ENCODE data around the gene MTHFD1L.
"Not testable (repeated sequence)": the region's sequence is repeated elsewhere in the genome, so short reads cannot be mapped to it uniquely, and the experiment has no call there.

MTHFD1L gene

DNA sequence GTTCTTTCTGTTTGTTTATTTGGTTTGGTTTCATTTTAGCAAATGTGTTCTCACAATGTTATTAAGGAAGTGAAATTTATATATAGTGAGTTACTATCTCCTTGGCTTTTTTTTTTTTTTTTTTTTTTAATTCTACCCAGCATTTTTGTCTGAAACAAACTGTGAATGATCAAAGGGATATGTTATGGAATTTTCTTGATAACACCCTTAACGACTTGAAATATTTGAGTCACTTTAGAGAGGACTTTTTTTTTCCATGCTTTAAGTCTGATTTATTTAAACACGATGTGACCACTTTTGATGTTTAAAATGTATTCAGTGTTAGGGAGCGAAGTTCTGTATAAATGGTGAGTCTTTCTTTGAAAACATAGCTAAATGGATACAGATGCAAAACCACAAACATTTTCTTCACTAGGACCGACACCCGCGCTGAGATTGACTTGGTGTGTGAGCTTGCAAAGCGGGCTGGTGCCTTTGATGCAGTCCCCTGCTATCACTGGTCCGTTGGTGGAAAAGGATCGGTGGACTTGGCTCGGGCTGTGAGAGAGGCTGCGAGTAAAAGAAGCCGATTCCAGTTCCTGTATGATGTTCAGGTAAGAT is 149.7 kb downstream of the MTHFD1L start:
- no peak for DNase-seq (ENCODE audit: low read depth in 2 of 2)

GRCh38 chr6:151016107-151016506 is 150.6 kb downstream of the MTHFD1L start:
- no peak for DNase-seq (ENCODE audit: low read depth in 2 of 2)

GRCh38 chr6:151018046-151018445 is 152.5 kb downstream of the MTHFD1L start:
- no peak for DNase-seq (ENCODE audit: low read depth in 2 of 2)

DNA sequence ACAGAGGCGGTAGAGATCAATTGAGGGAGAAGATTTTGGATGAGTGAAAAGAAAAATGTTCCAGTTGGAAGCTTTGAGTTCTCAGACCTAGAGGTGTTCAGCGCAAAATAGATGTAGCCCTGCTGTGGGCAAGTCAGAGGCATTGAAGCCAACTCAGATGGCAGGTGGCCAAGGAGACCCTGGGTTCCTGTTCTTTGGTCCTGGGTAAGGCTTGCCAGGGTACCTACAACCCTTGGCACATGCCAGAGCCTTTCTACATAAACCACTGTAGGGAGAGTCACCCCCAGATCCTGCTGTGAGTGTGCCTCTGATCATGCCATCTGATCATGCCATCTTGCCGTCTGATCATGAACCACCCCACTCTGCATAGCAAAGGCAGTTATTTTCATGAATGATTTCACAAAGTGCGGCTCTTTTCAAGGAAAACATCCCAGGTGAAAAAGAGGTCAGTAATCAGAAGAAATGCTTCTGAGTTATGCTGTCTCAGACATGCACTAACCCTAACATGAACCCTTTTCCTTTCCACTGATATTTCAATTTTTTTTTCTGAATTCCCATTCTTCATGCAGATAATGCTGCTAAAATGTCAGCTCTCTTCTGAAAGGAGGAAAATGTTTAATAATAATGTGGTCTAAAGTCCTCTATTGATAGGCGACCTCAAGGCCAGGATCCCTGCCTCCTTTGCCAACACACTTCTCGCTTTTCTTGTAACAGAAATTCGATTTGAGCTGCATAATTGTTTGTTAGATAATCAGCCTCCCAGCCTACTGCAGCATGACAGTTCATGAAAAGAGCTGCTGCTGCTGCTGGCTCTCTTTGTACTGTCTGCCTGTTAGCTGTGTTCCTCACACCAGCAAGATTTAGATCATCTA is 153.6 kb downstream of the MTHFD1L start:
- DNase-seq (ENCODE audit: low read depth in 2 of 2), result no peak

GRCh38 chr6:151021896-151022295 is 156.4 kb downstream of the MTHFD1L start:
- no peak for DNase-seq (ENCODE audit: low read depth in 2 of 2)

- DNase-seq (ENCODE audit: low read depth in 2 of 2), result no peak
These were observed 157.0 kb downstream of the MTHFD1L start for GRCh38 chr6:151022492-151022891.

- no peak for DNase-seq (ENCODE audit: low read depth in 2 of 2)
These were observed 157.8 kb downstream of the MTHFD1L start for GRCh38 chr6:151023342-151023741.

GRCh38 chr6:151024597-151024996 is 159.1 kb downstream of the MTHFD1L start:
- no peak for DNase-seq (ENCODE audit: low read depth in 2 of 2)

GRCh38 chr6:151025076-151025475 is 159.6 kb downstream of the MTHFD1L start:
- no peak for DNase-seq (ENCODE audit: low read depth in 2 of 2)

DNA sequence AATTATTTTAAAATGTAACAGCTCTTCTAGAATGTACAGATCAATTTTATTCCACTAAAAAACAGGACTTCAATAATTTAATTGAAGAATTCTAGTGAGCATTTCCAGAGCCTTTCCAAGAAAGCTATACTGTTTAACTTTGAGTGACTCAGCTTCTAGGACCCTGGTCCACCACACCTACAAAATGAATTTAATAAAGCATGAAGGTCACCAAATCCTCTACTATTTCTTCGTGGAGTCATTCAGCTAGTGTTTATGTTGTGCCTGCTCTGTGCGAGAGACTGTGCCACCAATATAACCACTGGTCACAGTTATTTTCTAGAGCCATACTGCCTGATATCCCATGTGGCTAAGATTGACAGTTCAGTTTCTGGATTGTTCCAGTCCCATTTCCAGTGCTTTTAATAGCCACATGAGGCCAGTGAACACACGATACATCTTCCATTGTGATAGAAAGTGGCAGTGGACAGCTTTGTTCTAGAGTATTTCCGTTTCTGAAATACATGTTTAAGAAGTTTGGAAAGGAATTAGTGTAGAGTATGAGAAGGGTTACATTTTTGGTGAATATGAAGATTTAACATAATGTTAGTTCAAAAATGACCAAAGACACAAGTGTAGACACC is 160.7 kb downstream of the MTHFD1L start:
- no peak for DNase-seq (ENCODE audit: low read depth in 2 of 2)

DNA sequence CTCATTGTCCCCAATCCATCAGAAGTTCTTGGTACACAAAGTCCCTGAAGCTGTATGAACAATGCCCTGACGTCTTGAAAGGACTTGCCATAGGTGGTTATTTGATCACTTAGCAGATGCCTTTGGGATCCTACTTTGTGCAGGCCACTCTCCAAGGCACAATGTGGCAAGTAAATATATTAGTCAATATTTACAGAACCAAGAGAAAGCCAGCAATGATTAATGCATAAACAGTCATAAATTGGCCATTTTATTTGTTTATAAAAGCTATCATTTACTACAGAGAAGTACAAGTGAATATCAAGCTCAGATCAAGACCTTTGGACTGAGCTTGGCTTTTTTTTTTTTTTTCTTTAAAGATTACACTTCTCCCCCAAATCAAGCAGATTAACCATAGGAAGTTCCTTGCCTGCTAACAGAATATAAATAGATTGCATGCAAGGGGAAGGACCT is 161.8 kb downstream of the MTHFD1L start:
- no peak for DNase-seq (ENCODE audit: low read depth in 2 of 2)

- no peak for DNase-seq (ENCODE audit: low read depth in 2 of 2)
These were observed 162.7 kb downstream of the MTHFD1L start for GRCh38 chr6:151027936-151028838.

DNA sequence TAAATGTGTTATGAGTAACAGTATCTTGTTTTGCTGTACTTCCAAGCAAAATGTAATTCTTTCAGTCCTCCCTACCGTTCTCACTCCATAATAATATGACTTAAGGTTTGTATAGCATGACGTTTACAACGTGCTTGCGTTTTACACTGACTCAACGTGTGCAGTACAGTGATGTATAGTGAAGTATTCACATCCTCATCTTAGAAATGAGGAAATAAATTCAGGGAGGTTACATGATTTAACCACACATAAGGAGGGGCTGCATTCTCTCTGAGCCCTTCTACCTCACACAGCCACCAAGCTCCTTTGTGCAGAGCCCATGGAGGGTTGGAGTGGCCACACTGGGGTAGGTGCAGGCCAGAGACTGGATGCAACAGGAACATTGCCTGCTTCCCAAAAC is 164.5 kb downstream of the MTHFD1L start:
- DNase-seq (ENCODE audit: low read depth in 2 of 2), result no peak

GRCh38 chr6:151032034-151032433 is 166.5 kb downstream of the MTHFD1L start:
- no peak for DNase-seq (ENCODE audit: low read depth in 2 of 2)

GRCh38 chr6:151034825-151035781 is 169.6 kb downstream of the MTHFD1L start:
- DNase-seq (ENCODE audit: low read depth in 2 of 2), result no peak

- DNase-seq (ENCODE audit: low read depth in 2 of 2), result not testable (repeated sequence)
These were observed 170.8 kb downstream of the MTHFD1L start for GRCh38 chr6:151036211-151036721.

- DNase-seq (ENCODE audit: low read depth in 2 of 2), result no peak
These were observed 171.6 kb downstream of the MTHFD1L start for GRCh38 chr6:151036869-151037680.

DNA sequence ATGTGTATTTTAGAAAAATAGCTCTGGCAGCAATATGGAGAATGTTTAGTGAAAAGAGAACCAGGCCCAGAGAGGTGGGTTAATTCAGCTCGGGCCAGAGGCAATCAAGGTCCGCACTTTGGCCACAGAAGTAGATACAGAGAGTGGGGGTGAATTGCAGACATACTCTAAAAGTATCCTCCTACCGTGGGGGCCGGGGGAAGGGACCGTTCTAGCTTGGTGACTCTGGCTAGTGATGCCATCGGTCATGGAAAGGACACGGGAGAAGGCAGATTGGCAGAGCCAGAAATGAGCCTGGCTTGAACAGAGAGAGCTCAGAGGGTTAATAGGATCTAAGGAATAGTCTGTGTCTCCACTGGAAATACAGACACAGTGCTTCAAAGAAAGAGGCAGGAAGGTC is 173.1 kb downstream of the MTHFD1L start:
- no peak for DNase-seq (ENCODE audit: low read depth in 2 of 2)

DNA sequence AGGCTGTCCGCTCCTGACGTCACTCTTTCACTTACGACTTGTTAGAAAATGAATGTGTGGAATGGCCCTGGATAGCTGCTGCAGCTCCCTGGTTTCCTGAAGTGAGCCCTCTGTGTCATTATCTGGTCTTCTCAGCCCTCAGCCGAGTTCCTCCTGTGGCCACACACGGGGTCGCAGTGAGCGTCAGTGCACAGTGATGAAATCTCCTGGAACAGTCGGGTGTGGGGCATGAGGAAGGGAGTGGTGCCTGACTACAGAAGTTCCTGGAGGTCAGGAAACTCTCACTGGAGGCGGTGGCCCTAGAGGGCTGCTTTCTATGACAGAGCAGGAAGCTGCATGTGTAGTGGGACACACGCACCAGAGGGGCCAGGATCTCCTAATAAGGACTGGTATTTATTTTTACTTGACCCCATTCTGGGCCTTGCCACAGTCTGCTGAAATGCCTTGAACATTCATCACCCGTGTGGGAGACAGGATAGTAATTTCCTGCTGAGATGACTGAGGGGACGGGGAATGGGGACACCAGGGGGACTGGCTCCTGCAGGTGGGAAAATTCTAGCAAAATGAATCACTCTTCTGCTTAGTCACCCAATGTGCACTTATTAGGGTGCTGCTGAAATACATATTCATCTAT is 175.5 kb downstream of the MTHFD1L start:
- not testable (repeated sequence) for DNase-seq (ENCODE audit: low read depth in 2 of 2)
